CD4-positive, alpha-beta memory T cell (primary cell): ENCODE results near the gene MAML2. TPM values are rescaled to one million over a fixed set of nuclear protein-coding genes. Genes with fewer than 3 reads are reported as not detected.
A peak's percentile ranks its signal among the peaks of the same experiment; 100 is the strongest.

Source experiments
- CTCF ChIA-PET: fragments of 350-600 bp; sonication (Branson Sonifier 250); formaldehyde crosslinking; loops from one replicate; lab custom pipeline; 2021; ENCODE audit warnings: inconsistent platforms; ENCODE audit not compliant: partially characterized antibody; lab: Charles Lee
- POLR2A ChIA-PET: fragments of 350-600 bp; sonication (Branson Sonifier 250); formaldehyde crosslinking; loops from one replicate; lab custom pipeline; 2021; ENCODE audit not compliant: partially characterized antibody; lab: Charles Lee
- DNase-seq, 5 donors: peaks; one replicate each; pipeline versions ENCODE4 v3.0.0 to v3.0.0-alpha.2; 2020 to 2022; ENCODE audit warnings: mixed read lengths in 1 of 5
- H3K27ac ChIP-seq: one replicate; pipeline ENCODE4 v1.7.0; 2013; ENCODE audit warnings: low read depth, low read length
- H3K27me3 ChIP-seq: 2 replicates; pipeline ENCODE4 v1.7.0; 2013; ENCODE audit warnings: mild to moderate bottlenecking, low read length, moderate library complexity; ENCODE audit not compliant: insufficient read depth
- H3K36me3 ChIP-seq: 2 replicates; pipeline ENCODE4 v1.7.0; 2013; ENCODE audit warnings: mild to moderate bottlenecking, low read length, moderate library complexity; ENCODE audit not compliant: insufficient read depth
- H3K4me1 ChIP-seq: 2 replicates; pipeline ENCODE4 v1.7.0; 2013; ENCODE audit warnings: mild to moderate bottlenecking, low read length, moderate library complexity; ENCODE audit not compliant: insufficient read depth
- H3K4me3 ChIP-seq, 2 donors: one replicate each; pipeline ENCODE4 v1.7.0; 2013; ENCODE audit warnings: low read length in 2 of 2, mild to moderate bottlenecking in 1 of 2
- H3K9me3 ChIP-seq, 2 donors: one replicate each; pipeline ENCODE4 v1.7.0; 2013; ENCODE audit warnings: low read length in 2 of 2, control low read depth in 1 of 2; ENCODE audit not compliant: control insufficient read depth in 1 of 2
- H3K27ac Mint-ChIP-seq, 7 donors: one replicate each; pipeline ENCODE4 v1.8.0; 2020 to 2021; ENCODE audit warnings: mixed read lengths in 7 of 7, mild to moderate bottlenecking in 6 of 7, inconsistent platforms in 3 of 7, moderate library complexity in 3 of 7
- H3K27me3 Mint-ChIP-seq, 2 donors: one replicate each; pipeline ENCODE4 v1.8.0; 2020 to 2021; ENCODE audit warnings: mixed read lengths in 2 of 2
- H3K36me3 Mint-ChIP-seq, 2 donors: one replicate each; pipeline ENCODE4 v1.8.0; 2020 to 2021; ENCODE audit warnings: mixed read lengths in 2 of 2, inconsistent platforms in 1 of 2, mild to moderate bottlenecking in 1 of 2
- H3K4me1 Mint-ChIP-seq, 4 donors: one replicate each; pipeline ENCODE4 v1.8.0; 2020 to 2021; ENCODE audit warnings: mixed read lengths in 4 of 4, mild to moderate bottlenecking in 1 of 4
- H3K4me3 Mint-ChIP-seq, 8 donors: one replicate each; pipeline ENCODE4 v1.8.0; 2020 to 2021; ENCODE audit warnings: mixed read lengths in 8 of 8, mild to moderate bottlenecking in 7 of 8, moderate library complexity in 6 of 8, inconsistent platforms in 3 of 8
- H3K9me3 Mint-ChIP-seq, 8 donors: one replicate each; pipeline ENCODE4 v1.8.0; 2020 to 2021; ENCODE audit warnings: mixed read lengths in 8 of 8, mild to moderate bottlenecking in 5 of 8, inconsistent platforms in 3 of 8, moderate library complexity in 1 of 8
- intact Hi-C: fragments of 100-400 bp; cut with micrococcal nuclease; formaldehyde crosslinking; loops from one replicate; pipeline ENCODE4 v1.15.1; 2023
- polyA plus RNA-seq, 2 donors: library from polyadenylated mRNA; unstranded; fragments of 300-500 nt; fragmentation: Illumina TruSeq; gene quantifications; one replicate each; pipeline ENCODE4 v1.2.3, GENCODE V29; 2021
- total RNA-seq, 2 experiments: library from RNA; stranded (reverse); gene quantifications; one replicate each; pipeline ENCODE4 v1.2.3, GENCODE V29; 2021

MAML2 gene
- total and polyA plus RNA-seq, 4 experiments from 2014 or later: 1.6 to 38.3 (median 25.5) TPM

DNA sequence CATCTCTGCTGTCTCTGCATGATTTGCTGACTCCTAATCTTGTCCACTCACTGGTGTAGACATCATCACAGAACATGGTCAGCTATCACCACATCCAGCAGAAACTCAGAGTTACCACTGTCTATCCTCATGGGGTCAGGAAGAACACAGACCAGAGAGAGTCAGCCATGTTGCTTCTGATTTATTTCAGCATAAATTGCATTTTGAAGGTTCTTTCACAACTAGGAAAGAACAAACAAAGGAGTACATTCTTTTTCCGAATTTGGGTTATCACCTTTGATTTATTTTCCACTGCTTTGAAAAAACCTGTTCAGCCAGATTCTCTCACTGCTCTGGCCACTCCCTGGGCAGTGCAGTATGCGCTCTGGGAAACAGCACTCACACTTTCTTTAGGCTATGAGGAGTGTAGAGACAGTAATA lies 247.1 kb downstream of the MAML2 start:
- intact Hi-C loops: no loop called here
- H3K27me3 Mint-ChIP-seq: no peaks in the 10 kb centered on the region
- Histone ChIP-seq H3K9me3 (no peaks in the 10 kb centered on the region), H3K27me3 (no peaks in the 10 kb centered on the region), H3K36me3 (peaks cover 2% of the 10 kb centered on the region), H3K4me1 (peaks cover 32% of the 10 kb centered on the region), H3K27ac (no peak overlapping the region), H3K4me3 (no peak overlapping the region)
- H3K4me1 Mint-ChIP-seq: peaks cover 37 to 85% (median 57%) of the 10 kb centered on the region in 4 donors
- H3K36me3 Mint-ChIP-seq: peaks cover 18 to 19% of the 10 kb centered on the region in 2 donors
- ChIA-PET CTCF (interaction anchor here (1.1 to 11.3 kb wide), 2 partner anchors 13 to 245 kb away, joined by 3 to 176 read pairs; partner anchors contain the start of gene MAML2), POLR2A (interaction anchor here (0.8 kb wide), 1 partner anchor 247 kb away, joined by 3 read pairs; the partner anchor contains the start of gene MAML2)
- DNase-seq: no peak
- H3K9me3 Mint-ChIP-seq: no peaks in the 10 kb centered on the region
- no peak overlapping the region for H3K4me3 Mint-ChIP-seq
- peak overlapping the region in 3 of 7 donors; percentile 42 to 72 (median 69) for H3K27ac Mint-ChIP-seq

DNA sequence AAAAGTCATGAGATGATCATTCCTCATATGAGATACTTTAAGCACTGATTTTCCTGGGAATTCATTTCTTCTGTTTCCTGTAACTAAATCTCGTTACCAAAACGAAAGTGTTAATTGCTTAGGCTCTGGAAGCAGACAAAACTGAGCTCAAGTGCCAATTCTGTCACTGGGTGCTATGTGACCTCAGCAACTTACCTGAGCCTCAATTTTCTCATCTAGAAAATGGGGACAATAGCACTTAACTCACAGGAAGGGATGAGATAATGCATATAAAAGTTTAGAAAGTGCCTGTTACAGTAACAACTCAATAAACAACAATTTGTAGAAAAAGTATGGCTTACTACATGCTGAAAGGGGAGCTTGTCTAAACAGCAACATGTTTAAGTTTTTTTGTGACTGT lies 248.8 kb downstream of the MAML2 start:
- H3K36me3 ChIP-seq: peaks cover 8% of the 10 kb centered on the region
- Mint-ChIP-seq H3K27me3 (no peaks in the 10 kb centered on the region), H3K4me3 (no peak overlapping the region), H3K27ac (peak overlapping the region in 6 of 7 donors; percentile 0 to 77 (median 51)), H3K4me1 (peaks cover 37 to 79% (median 56%) of the 10 kb centered on the region in 4 donors), H3K9me3 (no peaks in the 10 kb centered on the region), H3K36me3 (peaks cover 25 to 31% of the 10 kb centered on the region in 2 donors)
- no peaks in the 10 kb centered on the region for H3K27me3 ChIP-seq
- CTCF ChIA-PET: interaction anchor here (1.3 to 11.3 kb wide), 3 partner anchors 10 to 300 kb away, joined by 3 to 176 read pairs (median 4); partner anchors contain the start of gene MAML2
- H3K27ac ChIP-seq: no peak overlapping the region
- no peak for DNase-seq
- H3K4me1 ChIP-seq: peaks cover 32% of the 10 kb centered on the region
- no peak overlapping the region for H3K4me3 ChIP-seq
- intact Hi-C loops: loop anchor here (5.0 kb wide), 1 partner anchor 113 kb away; no protein-coding TSS in a partner anchor
- no peaks in the 10 kb centered on the region for H3K9me3 ChIP-seq
- POLR2A ChIA-PET: interaction anchor here (1.5 kb wide), 1 partner anchor 249 kb away, joined by 4 read pairs; the partner anchor contains the start of gene MAML2

DNA sequence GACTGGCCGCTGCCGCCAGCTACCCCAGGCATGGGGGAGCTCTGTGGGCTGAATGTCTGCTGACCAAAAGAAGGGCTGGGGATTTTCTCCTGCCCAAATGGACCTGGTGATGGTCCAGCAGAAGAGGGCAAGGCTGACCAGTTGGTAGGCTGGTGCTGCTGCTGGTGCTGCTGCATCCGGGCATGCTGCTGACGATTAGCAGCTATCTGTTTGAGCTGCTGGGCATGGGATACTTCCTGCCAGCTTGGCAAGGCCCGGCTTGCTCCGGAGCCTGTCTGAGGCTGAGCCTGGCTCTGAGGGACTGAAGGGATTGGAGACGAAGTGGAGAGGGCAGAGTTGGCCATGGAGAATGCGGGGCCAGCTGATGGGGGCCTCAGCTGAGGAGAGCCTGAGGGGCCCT lies 250.5 kb downstream of the MAML2 start:
- Mint-ChIP-seq H3K4me1 (peaks cover 33 to 80% (median 60%) of the 10 kb centered on the region in 4 donors), H3K9me3 (no peaks in the 10 kb centered on the region), H3K27me3 (no peaks in the 10 kb centered on the region), H3K36me3 (peaks cover 27 to 31% of the 10 kb centered on the region in 2 donors), H3K4me3 (peak overlapping the region in 1 of 8 donors; percentile 24), H3K27ac (peak overlapping the region in 6 of 7 donors; percentile 23 to 92 (median 60))
- H3K4me3 ChIP-seq: no peak overlapping the region
- peaks cover 8% of the 10 kb centered on the region for H3K36me3 ChIP-seq
- POLR2A ChIA-PET: interaction anchor here (1.2 to 3.3 kb wide), 2 partner anchors 250 to 297 kb away, joined by 3 to 37 read pairs; partner anchors contain the start of genes CCDC82, JRKL and MAML2
- DNase-seq: no peak
- peaks cover 32% of the 10 kb centered on the region for H3K4me1 ChIP-seq
- H3K27ac ChIP-seq: no peak overlapping the region
- H3K27me3 ChIP-seq: no peaks in the 10 kb centered on the region
- CTCF ChIA-PET: interaction anchor here (1.0 to 11.3 kb wide), 9 partner anchors 11 to 337 kb away, joined by 3 to 176 read pairs (median 4); partner anchors contain the start of gene MAML2
- H3K9me3 ChIP-seq: no peaks in the 10 kb centered on the region
- intact Hi-C loops: loop anchor here (5.0 kb wide), 1 partner anchor 115 kb away; no protein-coding TSS in a partner anchor

DNA sequence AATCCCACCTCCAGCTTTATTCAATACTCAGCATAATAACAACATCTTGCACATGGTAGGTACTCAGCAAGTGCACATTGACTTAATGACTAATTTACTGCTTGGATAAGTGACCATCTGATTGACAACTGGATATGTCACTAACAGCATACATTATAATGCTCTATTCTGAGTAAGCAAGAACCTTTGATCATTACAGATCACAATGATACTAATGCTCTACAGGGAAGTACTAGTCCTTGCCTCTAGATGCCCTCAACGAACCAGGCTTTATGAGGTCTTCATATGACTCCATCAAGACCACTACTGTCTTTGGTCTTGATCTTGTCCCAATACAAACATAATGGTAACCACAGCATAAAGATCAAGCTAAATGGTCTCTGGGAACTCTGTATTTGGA lies 251.5 kb downstream of the MAML2 start:
- H3K27me3 ChIP-seq: no peaks in the 10 kb centered on the region
- Mint-ChIP-seq H3K4me3 (peak overlapping the region in 4 of 8 donors; percentile 24 to 75 (median 32)), H3K4me1 (peaks cover 32 to 79% (median 61%) of the 10 kb centered on the region in 4 donors), H3K27ac (peak overlapping the region in 3 of 7 donors; percentile 23 to 43 (median 40)), H3K27me3 (no peaks in the 10 kb centered on the region), H3K36me3 (peaks cover 31 to 33% of the 10 kb centered on the region in 2 donors), H3K9me3 (no peaks in the 10 kb centered on the region)
- ChIA-PET CTCF (interaction anchor here (0.8 to 11.3 kb wide), 13 partner anchors 10 to 338 kb away, joined by 3 to 176 read pairs (median 4); partner anchors contain the start of genes CCDC82, JRKL and MAML2), POLR2A (interaction anchor here (1.0 to 3.3 kb wide), 3 partner anchors 249 to 298 kb away, joined by 4 to 37 read pairs (median 8); partner anchors contain the start of genes CCDC82, JRKL and MAML2)
- no peak overlapping the region for H3K4me3 ChIP-seq
- intact Hi-C loops: loop anchor here (1.0 to 5.0 kb wide), 5 partner anchors 79 to 303 kb away; partner anchors contain the start of genes CCDC82 and MAML2
- H3K4me1 ChIP-seq: peaks cover 32% of the 10 kb centered on the region
- peaks cover 8% of the 10 kb centered on the region for H3K36me3 ChIP-seq
- peak; percentile 34 to 54 (median 43) for DNase-seq
- H3K27ac ChIP-seq: no peak overlapping the region
- H3K9me3 ChIP-seq: no peaks in the 10 kb centered on the region

DNA sequence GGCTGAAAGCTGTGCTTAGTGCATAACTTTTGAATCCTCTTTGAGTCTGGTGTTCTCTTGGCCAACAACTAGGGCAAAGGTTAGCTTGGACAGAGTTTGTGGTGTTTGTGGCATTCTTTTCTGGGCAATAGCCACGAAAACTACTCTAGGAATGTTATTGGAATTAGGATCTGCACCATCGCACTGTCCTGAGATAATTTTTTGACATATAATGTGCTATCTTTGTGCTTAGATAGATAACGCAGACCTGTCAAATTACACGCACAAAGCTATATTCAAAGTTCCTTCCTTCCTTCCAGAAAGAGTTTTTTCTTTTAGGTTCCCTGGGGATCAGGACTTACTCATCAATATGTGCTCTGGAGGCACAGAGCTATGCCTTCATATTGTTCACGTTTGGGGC lies 252.3 kb downstream of the MAML2 start:
- Histone ChIP-seq H3K27me3 (no peaks in the 10 kb centered on the region), H3K4me3 (no peak overlapping the region), H3K36me3 (peaks cover 8% of the 10 kb centered on the region), H3K27ac (no peak overlapping the region), H3K9me3 (no peaks in the 10 kb centered on the region), H3K4me1 (peaks cover 27% of the 10 kb centered on the region)
- H3K27me3 Mint-ChIP-seq: no peaks in the 10 kb centered on the region
- H3K4me3 Mint-ChIP-seq: no peak overlapping the region
- H3K27ac Mint-ChIP-seq: no peak overlapping the region
- DNase-seq: no peak
- peaks cover 30 to 73% (median 57%) of the 10 kb centered on the region in 4 donors for H3K4me1 Mint-ChIP-seq
- POLR2A ChIA-PET: interaction anchor here (1.6 to 3.3 kb wide), 3 partner anchors 36 to 298 kb away, joined by 4 to 37 read pairs (median 8); partner anchors contain the start of genes CCDC82, JRKL and MAML2
- H3K36me3 Mint-ChIP-seq: peaks cover 31 to 33% of the 10 kb centered on the region in 2 donors
- CTCF ChIA-PET: interaction anchor here (0.8 to 11.3 kb wide), 8 partner anchors 9 to 303 kb away, joined by 3 to 176 read pairs (median 5); partner anchors contain the start of genes CCDC82, JRKL and MAML2
- intact Hi-C loops: loop anchor here (1.0 to 5.0 kb wide), 5 partner anchors 78 to 304 kb away; partner anchors contain the start of genes CCDC82 and MAML2
- no peaks in the 10 kb centered on the region for H3K9me3 Mint-ChIP-seq

DNA sequence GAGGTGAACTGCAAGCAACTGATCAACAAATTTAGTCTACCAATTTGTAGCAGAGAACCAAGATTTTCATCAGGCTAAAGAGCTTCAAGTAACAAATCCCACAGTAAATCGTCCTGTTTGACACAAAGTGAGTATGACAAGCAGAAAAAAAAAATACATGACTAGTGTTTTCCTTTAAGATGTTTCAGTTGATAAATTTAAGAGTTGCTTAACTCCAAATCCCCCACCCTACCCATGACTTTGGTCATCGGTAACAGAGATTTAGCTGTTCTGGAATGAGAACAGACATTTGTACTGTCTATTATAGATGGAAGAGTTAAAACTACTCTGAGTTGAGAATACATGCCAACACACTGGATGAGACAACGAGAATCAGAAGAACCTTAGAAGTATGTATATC lies 254.1 kb downstream of the MAML2 start:
- intact Hi-C loops: no loop called here
- Histone ChIP-seq H3K27ac (no peak overlapping the region), H3K27me3 (no peaks in the 10 kb centered on the region), H3K9me3 (no peaks in the 10 kb centered on the region), H3K4me3 (no peak overlapping the region), H3K4me1 (peaks cover 18% of the 10 kb centered on the region), H3K36me3 (peaks cover 8% of the 10 kb centered on the region)
- Mint-ChIP-seq H3K4me3 (no peak overlapping the region), H3K4me1 (peaks cover 35 to 63% (median 48%) of the 10 kb centered on the region in 4 donors), H3K27ac (no peak overlapping the region), H3K9me3 (no peaks in the 10 kb centered on the region), H3K27me3 (no peaks in the 10 kb centered on the region), H3K36me3 (peaks cover 38 to 39% of the 10 kb centered on the region in 2 donors)
- CTCF ChIA-PET: interaction anchor here (1.0 to 11.3 kb wide), 4 partner anchors 27 to 934 kb away, joined by 3 to 176 read pairs (median 12); partner anchors contain the start of gene MAML2
- POLR2A ChIA-PET: interaction anchor here (1.2 to 1.3 kb wide), 2 partner anchors 75 to 254 kb away, joined by 3 to 5 read pairs; partner anchors contain the start of gene MAML2
- DNase-seq: no peak
